Mesenchymal stem cell (in vitro differentiated cells and primary cell): Measurements from ENCODE around the gene MATN1.

ENCODE experiments used
- DNase-seq: peaks from one replicate; pipeline ENCODE4 v3.0.0-alpha.2; 2013
- H2AFZ ChIP-seq: one replicate; pipeline ENCODE4 v1.6.1; 2013; ENCODE audit warnings: low read depth, mild to moderate bottlenecking, control low read depth, inconsistent platforms, low read length, moderate library complexity
- H2AK5ac ChIP-seq: 2 replicates; pipeline ENCODE4 v1.6.1; 2013; ENCODE audit warnings: low read length, moderate library complexity, mild to moderate bottlenecking, inconsistent platforms; ENCODE audit not compliant: severe bottlenecking
- H2BK120ac ChIP-seq: one replicate; pipeline ENCODE4 v1.6.1; 2013; ENCODE audit warnings: low read depth, mild to moderate bottlenecking, inconsistent platforms, low read length, moderate library complexity
- H2BK12ac ChIP-seq, 2 experiments: one replicate each; pipeline ENCODE4 v1.6.1; 2013; ENCODE audit warnings: inconsistent platforms in 2 of 2, low read length in 2 of 2, mild to moderate bottlenecking in 2 of 2, moderate library complexity in 2 of 2, control low read depth in 1 of 2
- H2BK15ac ChIP-seq: one replicate; pipeline ENCODE4 v1.6.1; 2013; ENCODE audit warnings: mild to moderate bottlenecking, low read depth, inconsistent platforms; ENCODE audit not compliant: poor library complexity, severe bottlenecking
- H2BK5ac ChIP-seq: 2 replicates; pipeline ENCODE4 v1.6.1; 2013; ENCODE audit warnings: low read depth, mild to moderate bottlenecking, low read length, control low read depth, inconsistent platforms; ENCODE audit not compliant: poor library complexity, severe bottlenecking
- H3K14ac ChIP-seq, 2 experiments: one replicate each; pipeline ENCODE4 v1.6.1; 2013; ENCODE audit warnings: inconsistent platforms in 2 of 2, low read length in 2 of 2, control low read depth in 1 of 2, mild to moderate bottlenecking in 1 of 2, moderate library complexity in 1 of 2
- H3K18ac ChIP-seq, 2 experiments: one replicate each; pipeline ENCODE4 v1.6.1; 2013; ENCODE audit warnings: inconsistent platforms in 2 of 2, low read length in 2 of 2, control low read depth in 1 of 2, low read depth in 1 of 2, mild to moderate bottlenecking in 1 of 2
- H3K23ac ChIP-seq, 2 experiments: one replicate each; pipeline ENCODE4 v1.6.1; 2013; ENCODE audit warnings: inconsistent platforms in 2 of 2, low read length in 2 of 2, mild to moderate bottlenecking in 2 of 2, moderate library complexity in 2 of 2, control low read depth in 1 of 2
- H3K27ac ChIP-seq: 2 replicates; pipeline ENCODE4 v1.5.1; 2013; ENCODE audit warnings: mild to moderate bottlenecking, moderate library complexity, low read length, control low read depth, inconsistent platforms; ENCODE audit not compliant: poor library complexity, severe bottlenecking
- H3K27me3 ChIP-seq, 2 experiments: 2 replicates each; pipeline versions ENCODE4 v1.6.1 to v1.7.0; 2013; ENCODE audit warnings: low read length in 2 of 2, mild to moderate bottlenecking in 2 of 2, moderate library complexity in 2 of 2, control low read depth in 1 of 2, inconsistent platforms in 1 of 2; ENCODE audit not compliant: control insufficient read depth in 1 of 2, insufficient read depth in 1 of 2
- H3K36me3 ChIP-seq, 2 experiments: 2 replicates each; pipeline versions ENCODE4 v1.6.1 to v1.7.0; 2013; ENCODE audit warnings: low read length in 2 of 2, control low read depth in 1 of 2, inconsistent platforms in 1 of 2, low read depth in 1 of 2, mild to moderate bottlenecking in 1 of 2; ENCODE audit not compliant: insufficient read depth in 2 of 2, control insufficient read depth in 1 of 2
- H3K4ac ChIP-seq, 2 experiments: one replicate each; pipeline ENCODE4 v1.6.1; 2013; ENCODE audit warnings: inconsistent platforms in 2 of 2, low read length in 2 of 2, mild to moderate bottlenecking in 2 of 2, moderate library complexity in 2 of 2, control low read depth in 1 of 2, low read depth in 1 of 2
- H3K4me1 ChIP-seq: 2 replicates; pipeline ENCODE4 v1.6.1; 2013; ENCODE audit warnings: low read depth, low read length, control low read depth; ENCODE audit not compliant: control insufficient read depth, insufficient read depth
- H3K4me2 ChIP-seq: 2 replicates; pipeline ENCODE4 v1.6.1; 2013; ENCODE audit warnings: low read length, mild to moderate bottlenecking, inconsistent platforms; ENCODE audit not compliant: poor library complexity, severe bottlenecking
- H3K4me3 ChIP-seq, 2 experiments: 2 replicates each; pipeline versions ENCODE4 v1.5.1 to v1.7.0; 2013; ENCODE audit warnings: low read length in 2 of 2, mild to moderate bottlenecking in 2 of 2, control low read depth in 1 of 2, low read depth in 1 of 2; ENCODE audit not compliant: insufficient read depth in 1 of 2
- H3K79me1 ChIP-seq: replicated peaks from 2 replicates; pipeline ENCODE4 v1.6.1; 2013; ENCODE audit warnings: mild to moderate bottlenecking, control low read depth, low read length, inconsistent platforms; ENCODE audit not compliant: poor library complexity, severe bottlenecking
- H3K9ac ChIP-seq: 2 replicates; pipeline ENCODE4 v1.7.0; 2013; ENCODE audit warnings: mild to moderate bottlenecking, low read length, moderate library complexity
- H3K9me3 ChIP-seq: 2 replicates; pipeline ENCODE4 v1.7.0; 2013; ENCODE audit warnings: mild to moderate bottlenecking, low read length; ENCODE audit not compliant: control insufficient read depth
- H4K8ac ChIP-seq: one replicate; pipeline ENCODE4 v1.6.1; 2013; ENCODE audit warnings: inconsistent platforms, mild to moderate bottlenecking, low read length, moderate library complexity
- H4K91ac ChIP-seq: one replicate; pipeline ENCODE4 v1.6.1; 2013; ENCODE audit warnings: mild to moderate bottlenecking, low read length, inconsistent platforms
- WGBS: methylation state at CpG from one replicate; pipeline ENCODE4 v1.1.7; 2013; ENCODE audit warnings: mixed read lengths; 5-methylcytosine and 5-hydroxymethylcytosine counted together

MATN1 gene

DNA sequence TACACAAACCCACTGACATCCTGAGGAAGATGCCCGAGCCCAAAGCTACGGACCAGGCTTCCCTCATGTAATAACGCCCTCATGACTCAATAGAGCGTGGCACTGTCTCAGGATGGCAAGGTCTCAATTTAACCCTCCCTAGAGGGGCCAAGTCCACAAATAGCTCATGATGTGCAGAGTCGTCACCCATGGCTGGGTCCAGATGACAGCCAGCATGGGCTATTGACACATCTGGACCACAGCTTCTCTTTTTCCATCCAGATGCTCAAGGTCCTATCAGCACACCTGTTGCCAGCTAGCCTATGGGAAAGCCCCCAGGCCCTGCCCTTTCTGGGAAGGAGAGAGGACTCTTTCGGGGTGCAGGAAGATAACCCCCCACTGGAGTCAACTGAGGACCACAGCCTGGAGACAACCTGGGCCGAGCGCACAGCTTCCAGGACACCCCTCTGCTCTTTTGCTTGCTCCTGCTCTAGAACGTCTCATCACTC lies 31.3 kb upstream of the MATN1 start:
- no peak overlapping the region for H2AK5ac ChIP-seq
- no peak overlapping the region for H2BK5ac ChIP-seq
- no peak overlapping the region for H3K18ac ChIP-seq
- no peak overlapping the region for H3K27ac ChIP-seq
- H3K4me2 ChIP-seq = no peak overlapping the region
- H3K36me3 ChIP-seq = no peaks in the 10 kb centered on the region
- no peak overlapping the region for H4K8ac ChIP-seq
- no peak overlapping the region for H2BK120ac ChIP-seq
- no peak overlapping the region for H2AFZ ChIP-seq
- H3K9me3 ChIP-seq = no peaks in the 10 kb centered on the region
- no peak overlapping the region for H3K14ac ChIP-seq
- H2BK12ac ChIP-seq = peak overlapping the region in 1 of 2 experiments; percentile 15
- H4K91ac ChIP-seq = no peak overlapping the region
- no peak overlapping the region for H3K4ac ChIP-seq
- no peak overlapping the region for H3K23ac ChIP-seq
- H3K9ac ChIP-seq = no peak overlapping the region
- H3K27me3 ChIP-seq = peaks cover 0 to 22% of the 10 kb centered on the region in 2 experiments
- no peak for DNase-seq
- peaks cover 25% of the 10 kb centered on the region for H3K4me1 ChIP-seq
- 97% methylated on average over 9 of the region's 9 CpGs for WGBS
- no peak overlapping the region for H3K4me3 ChIP-seq
- no peaks in the 10 kb centered on the region for H3K79me1 ChIP-seq
- H2BK15ac ChIP-seq = no peak overlapping the region

DNA sequence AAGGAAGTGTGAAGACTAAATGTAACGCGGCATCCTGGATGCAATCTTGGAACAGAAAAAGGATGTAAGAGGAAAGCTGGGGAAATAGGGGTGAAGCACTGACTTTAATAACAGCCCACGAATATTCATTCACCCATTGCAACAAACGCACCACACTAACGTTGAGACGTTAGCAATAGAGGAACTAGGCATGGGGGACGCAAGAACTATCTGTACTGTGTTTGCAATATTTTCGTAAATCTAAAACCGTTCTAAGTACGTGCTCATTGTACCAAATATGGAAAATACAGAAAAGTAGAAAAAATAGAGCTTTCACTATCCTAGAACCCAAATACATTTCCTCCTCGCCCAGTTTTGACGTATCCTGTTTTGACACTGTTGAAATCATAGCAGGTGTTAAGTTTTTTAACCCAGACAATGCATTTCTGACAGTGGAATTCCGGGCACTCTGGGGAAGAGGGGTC lies 30.3 kb upstream of the MATN1 start:
- H2AK5ac ChIP-seq = no peak overlapping the region
- no peak overlapping the region for H3K27ac ChIP-seq
- H4K8ac ChIP-seq = no peak overlapping the region
- H3K14ac ChIP-seq = no peak overlapping the region
- no peak overlapping the region for H2BK12ac ChIP-seq
- H3K4me2 ChIP-seq = no peak overlapping the region
- H3K4ac ChIP-seq = no peak overlapping the region
- WGBS = 94% methylated on average over 11 of the region's 13 CpGs
- no peaks in the 10 kb centered on the region for H3K79me1 ChIP-seq
- no peak overlapping the region for H3K9ac ChIP-seq
- H3K36me3 ChIP-seq = no peaks in the 10 kb centered on the region
- peaks cover 0 to 26% of the 10 kb centered on the region in 2 experiments for H3K27me3 ChIP-seq
- H2AFZ ChIP-seq = no peak overlapping the region
- no peak overlapping the region for H3K4me3 ChIP-seq
- no peak overlapping the region for H3K18ac ChIP-seq
- no peak overlapping the region for H2BK15ac ChIP-seq
- no peak for DNase-seq
- H2BK5ac ChIP-seq = no peak overlapping the region
- no peaks in the 10 kb centered on the region for H3K9me3 ChIP-seq
- no peak overlapping the region for H4K91ac ChIP-seq
- no peak overlapping the region for H2BK120ac ChIP-seq
- no peak overlapping the region for H3K23ac ChIP-seq
- peaks cover 24% of the 10 kb centered on the region for H3K4me1 ChIP-seq

DNA sequence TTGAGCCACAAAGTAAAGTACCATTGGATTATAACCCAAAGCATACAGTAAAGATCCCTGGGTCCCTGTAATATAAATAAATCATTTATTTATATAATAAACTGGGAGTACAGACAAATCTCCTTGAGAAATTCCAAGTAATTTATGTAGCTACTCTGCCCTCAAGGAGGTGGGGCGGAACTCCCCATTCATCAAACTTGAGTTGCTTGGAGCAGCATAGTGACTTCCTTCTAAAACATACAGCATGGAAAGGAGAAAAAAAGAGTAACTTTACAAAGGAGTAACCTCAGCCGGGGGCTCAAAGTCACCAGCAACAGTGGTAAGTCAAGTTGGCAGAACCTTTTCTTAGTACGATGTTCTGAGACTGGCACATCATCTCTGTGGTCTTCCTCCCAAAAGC lies 29.7 kb upstream of the MATN1 start:
- no peak overlapping the region for H3K27ac ChIP-seq
- no peak overlapping the region for H3K9ac ChIP-seq
- no peak overlapping the region for H4K91ac ChIP-seq
- no peaks in the 10 kb centered on the region for H3K9me3 ChIP-seq
- H2BK120ac ChIP-seq = no peak overlapping the region
- no peak overlapping the region for H3K23ac ChIP-seq
- no peaks in the 10 kb centered on the region for H3K36me3 ChIP-seq
- H3K4me1 ChIP-seq = peaks cover 30% of the 10 kb centered on the region
- H2BK5ac ChIP-seq = no peak overlapping the region
- no peak overlapping the region for H4K8ac ChIP-seq
- H3K79me1 ChIP-seq = no peaks in the 10 kb centered on the region
- no peak overlapping the region for H3K4me3 ChIP-seq
- H3K4me2 ChIP-seq = no peak overlapping the region
- H3K14ac ChIP-seq = no peak overlapping the region
- no peak for DNase-seq
- H2BK12ac ChIP-seq = no peak overlapping the region
- H3K27me3 ChIP-seq = peaks cover 0 to 26% of the 10 kb centered on the region in 2 experiments
- no peak overlapping the region for H3K18ac ChIP-seq
- H2BK15ac ChIP-seq = no peak overlapping the region
- H3K4ac ChIP-seq = no peak overlapping the region
- 82% methylated on average over 3 of the region's 3 CpGs for WGBS
- no peak overlapping the region for H2AK5ac ChIP-seq
- H2AFZ ChIP-seq = no peak overlapping the region

DNA sequence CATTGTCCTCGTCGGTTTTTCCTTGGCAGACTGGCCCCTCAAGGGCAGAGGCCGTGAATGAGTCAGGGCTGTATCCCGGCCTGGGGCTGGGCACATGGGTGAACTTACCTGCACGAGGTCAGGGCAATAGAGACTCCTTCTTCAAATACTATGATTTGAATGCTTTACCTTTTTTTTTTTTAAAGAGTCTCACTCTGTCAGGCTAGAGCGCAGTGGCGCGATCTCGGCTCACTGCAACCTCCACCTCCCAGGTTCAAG lies 29.2 kb upstream of the MATN1 start:
- WGBS = 69% methylated on average over 9 of the region's 9 CpGs
- Histone ChIP-seq H3K18ac (no peak overlapping the region), H3K4ac (peak overlapping the region in 1 of 2 experiments; percentile 36), H3K4me1 (peaks cover 32% of the 10 kb centered on the region), H3K27me3 (peaks cover 0 to 31% of the 10 kb centered on the region in 2 experiments), H3K9ac (no peak overlapping the region), H2BK5ac (no peak overlapping the region), H2BK120ac (no peak overlapping the region), H3K27ac (no peak overlapping the region), H3K36me3 (no peaks in the 10 kb centered on the region), H2AK5ac (no peak overlapping the region), H3K4me2 (no peak overlapping the region), H2BK12ac (no peak overlapping the region), H4K8ac (no peak overlapping the region), H3K23ac (no peak overlapping the region), H2BK15ac (no peak overlapping the region), H2AFZ (no peak overlapping the region), H3K79me1 (no peaks in the 10 kb centered on the region), H3K9me3 (no peaks in the 10 kb centered on the region), H3K14ac (no peak overlapping the region), H3K4me3 (no peak overlapping the region), H4K91ac (no peak overlapping the region)
- DNase-seq = no peak
